ENCODE measurements around the gene CD9. TPM values are rescaled to one million over a fixed set of nuclear protein-coding genes. Genes with fewer than 3 reads are reported as not detected.

CD9 gene
- total RNA-seq, 2 donors from 2014 or later = 249 to 300 TPM

DNA sequence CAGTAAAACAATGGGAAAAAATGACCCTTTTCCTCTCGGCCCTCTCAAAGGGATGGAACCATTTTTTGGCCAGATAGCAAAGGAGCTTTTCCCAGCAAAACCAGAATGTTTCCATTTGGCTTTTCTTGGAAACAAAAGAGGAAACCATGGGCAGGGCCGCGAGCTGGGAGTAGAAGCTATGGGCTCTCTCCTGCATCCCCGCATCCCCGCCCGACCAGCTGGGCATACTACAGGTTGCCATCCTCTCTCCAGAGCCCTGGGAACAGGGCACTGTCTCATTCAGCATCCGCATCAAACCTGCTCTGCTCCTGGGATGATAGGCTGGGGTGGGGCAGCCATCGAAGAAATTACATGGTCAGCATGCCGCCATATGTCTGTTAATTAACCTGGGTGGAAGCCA, 20.9 kb downstream of the CD9 start:
- TF ChIP-seq, protein P1, sequence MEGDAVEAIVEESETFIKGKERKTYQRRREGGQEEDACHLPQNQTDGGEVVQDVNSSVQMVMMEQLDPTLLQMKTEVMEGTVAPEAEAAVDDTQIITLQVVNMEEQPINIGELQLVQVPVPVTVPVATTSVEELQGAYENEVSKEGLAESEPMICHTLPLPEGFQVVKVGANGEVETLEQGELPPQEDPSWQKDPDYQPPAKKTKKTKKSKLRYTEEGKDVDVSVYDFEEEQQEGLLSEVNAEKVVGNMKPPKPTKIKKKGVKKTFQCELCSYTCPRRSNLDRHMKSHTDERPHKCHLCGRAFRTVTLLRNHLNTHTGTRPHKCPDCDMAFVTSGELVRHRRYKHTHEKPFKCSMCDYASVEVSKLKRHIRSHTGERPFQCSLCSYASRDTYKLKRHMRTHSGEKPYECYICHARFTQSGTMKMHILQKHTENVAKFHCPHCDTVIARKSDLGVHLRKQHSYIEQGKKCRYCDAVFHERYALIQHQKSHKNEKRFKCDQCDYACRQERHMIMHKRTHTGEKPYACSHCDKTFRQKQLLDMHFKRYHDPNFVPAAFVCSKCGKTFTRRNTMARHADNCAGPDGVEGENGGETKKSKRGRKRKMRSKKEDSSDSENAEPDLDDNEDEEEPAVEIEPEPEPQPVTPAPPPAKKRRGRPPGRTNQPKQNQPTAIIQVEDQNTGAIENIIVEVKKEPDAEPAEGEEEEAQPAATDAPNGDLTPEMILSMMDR (IDR thresholded peaks at IDR 0.05) = no peak
- Histone ChIP-seq H3K27ac (peak overlapping the region; percentile 29 to 97), H3K36me3 (no peaks in the 10 kb centered on the region), H3K27me3 (replicated peaks; ENCODE audit: insufficient read depth) (no peaks in the 10 kb centered on the region), H3K4me3 (no peak overlapping the region), H3K9me3 (no peaks in the 10 kb centered on the region), H3K4me1 (ENCODE audit: control insufficient read depth in 1 of 2, low read depth in 2 of 2) (peaks cover 69 to 99% of the 10 kb centered on the region in 2 donors)
- ATAC-seq (ENCODE audit: insufficient number of reproducible peaks, low FRiP score, low read depth) (no peak), DNase-seq (ENCODE audit: low spot score) (no peak)

DNA sequence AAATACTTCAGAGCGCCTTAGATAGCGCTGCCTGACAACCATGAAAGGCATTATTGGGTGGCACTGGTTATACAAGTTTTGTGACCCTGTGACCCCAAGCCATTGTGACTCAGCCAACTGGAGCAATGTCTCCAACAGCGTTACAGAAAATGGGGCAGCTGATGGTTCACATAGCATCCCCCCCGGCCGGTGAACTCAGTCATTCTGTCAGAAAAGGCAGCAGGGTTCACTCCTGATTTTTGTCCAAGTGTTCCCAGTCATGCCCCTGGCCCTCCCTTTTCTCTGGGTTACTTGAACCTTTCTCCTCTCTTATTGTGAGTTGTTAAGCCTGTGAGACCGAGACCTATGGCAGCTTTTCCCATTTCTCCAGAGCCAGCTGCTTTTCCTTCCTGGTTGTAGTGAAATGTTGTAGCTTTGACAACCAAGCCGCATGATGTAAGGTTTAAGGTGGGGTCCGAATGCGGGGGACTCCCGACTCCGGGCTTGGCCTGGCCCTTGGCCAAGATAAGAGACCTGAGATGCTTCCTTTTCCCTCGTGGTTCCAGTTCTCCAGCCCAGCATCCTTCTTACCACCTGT, 22.0 kb downstream of the CD9 start:
- H3K36me3 ChIP-seq = no peaks in the 10 kb centered on the region
- peak overlapping the region; percentile 27 to 33 for H3K27ac ChIP-seq
- TF ChIP-seq, protein P1 (IDR thresholded peaks at IDR 0.05) = no peak
- ATAC-seq (ENCODE audit: insufficient number of reproducible peaks, low FRiP score, low read depth) (no peak), DNase-seq (ENCODE audit: low spot score) (no peak)
- H3K4me3 ChIP-seq = no peak overlapping the region
- peaks cover 66 to 98% of the 10 kb centered on the region in 2 donors for H3K4me1 ChIP-seq (ENCODE audit: control insufficient read depth in 1 of 2, low read depth in 2 of 2)
- no peaks in the 10 kb centered on the region for H3K9me3 ChIP-seq
- H3K27me3 ChIP-seq (replicated peaks; ENCODE audit: insufficient read depth) = no peaks in the 10 kb centered on the region

DNA sequence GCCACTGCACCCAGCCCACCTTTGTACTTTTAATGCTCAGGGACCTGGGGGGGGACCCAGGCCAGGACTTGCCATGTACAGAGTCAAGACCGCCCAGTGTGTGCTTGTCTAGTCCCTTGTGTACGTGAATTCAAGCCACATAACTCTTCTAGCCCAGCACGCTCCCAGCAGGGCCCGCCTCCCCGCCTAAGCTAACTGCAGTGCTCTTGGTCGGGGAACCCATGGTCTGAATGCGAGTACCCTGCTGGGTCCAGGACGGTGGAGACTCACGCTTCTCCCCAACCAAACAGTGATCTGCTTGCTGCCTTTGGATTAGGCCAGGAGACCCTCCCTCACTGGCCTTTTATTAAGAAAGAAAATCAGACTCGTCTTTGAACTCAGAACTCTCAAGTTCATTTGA, 23.3 kb downstream of the CD9 start:
- Histone ChIP-seq H3K27ac (peak overlapping the region; percentile 92 to 94), H3K36me3 (peaks cover 6% of the 10 kb centered on the region), H3K9me3 (no peaks in the 10 kb centered on the region), H3K27me3 (replicated peaks; ENCODE audit: insufficient read depth) (no peaks in the 10 kb centered on the region), H3K4me1 (ENCODE audit: control insufficient read depth in 1 of 2, low read depth in 2 of 2) (peaks cover 68 to 98% of the 10 kb centered on the region in 2 donors), H3K4me3 (no peak overlapping the region)
- ATAC-seq (ENCODE audit: insufficient number of reproducible peaks, low FRiP score, low read depth) (no peak), DNase-seq (ENCODE audit: low spot score) (no peak)
- TF ChIP-seq, protein P1 (IDR thresholded peaks at IDR 0.05) = no peak

DNA sequence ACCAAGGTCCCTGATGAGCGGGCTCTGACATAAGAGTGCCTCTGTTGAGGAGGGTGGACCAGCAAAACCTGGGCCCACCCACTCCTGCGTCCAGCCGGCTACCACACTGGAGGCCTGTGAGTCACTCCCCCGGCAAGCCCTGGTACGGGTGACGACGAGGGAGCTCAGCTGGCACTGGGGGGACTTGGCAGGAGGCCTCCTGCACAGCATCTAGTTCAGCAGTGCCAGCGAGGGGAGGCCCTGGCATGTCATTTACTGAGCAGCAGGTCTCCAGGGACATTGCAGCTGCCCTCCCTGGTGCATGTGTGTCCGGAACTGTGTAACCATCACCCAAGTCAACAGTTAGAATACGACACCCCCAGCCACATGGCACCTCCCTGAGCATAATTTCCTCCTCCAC, 24.4 kb downstream of the CD9 start:
- Histone ChIP-seq H3K27me3 (replicated peaks; ENCODE audit: insufficient read depth) (no peaks in the 10 kb centered on the region), H3K9me3 (no peaks in the 10 kb centered on the region), H3K4me1 (ENCODE audit: control insufficient read depth in 1 of 2, low read depth in 2 of 2) (peaks cover 75 to 98% of the 10 kb centered on the region in 2 donors), H3K27ac (peak overlapping the region; percentile 92 to 94), H3K36me3 (peaks cover 6% of the 10 kb centered on the region), H3K4me3 (no peak overlapping the region)
- DNase-seq (ENCODE audit: low spot score) (peak; percentile 68), ATAC-seq (ENCODE audit: insufficient number of reproducible peaks, low FRiP score, low read depth) (peak; percentile 21)
- TF ChIP-seq, protein P1 (IDR thresholded peaks at IDR 0.05) = no peak

DNA sequence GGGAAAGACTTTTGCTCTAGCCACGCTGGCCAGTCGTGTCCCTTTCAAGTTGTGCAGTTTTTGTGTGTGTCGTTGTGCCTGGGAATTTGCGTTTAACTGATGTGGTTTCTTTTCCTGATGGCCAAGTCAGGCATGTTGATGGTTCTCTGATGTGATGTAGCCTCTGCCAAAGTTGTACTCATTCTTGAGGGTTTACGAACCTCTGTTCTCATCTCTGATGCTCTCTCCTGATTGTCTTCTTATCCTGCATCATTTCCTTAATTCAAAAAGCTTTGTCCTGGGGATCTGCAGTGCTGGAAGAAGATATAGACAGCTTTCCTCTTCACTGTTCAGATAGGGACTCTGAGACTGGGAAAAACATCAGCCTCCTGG, 25.4 kb downstream of the CD9 start:
- ATAC-seq (ENCODE audit: insufficient number of reproducible peaks, low FRiP score, low read depth) = no peak
- peak overlapping the region; percentile 92 to 94 for H3K27ac ChIP-seq
- TF ChIP-seq, protein P1 (IDR thresholded peaks at IDR 0.05) = no peak
- H3K4me3 ChIP-seq = peak overlapping the region; percentile 42
- peaks cover 6% of the 10 kb centered on the region for H3K36me3 ChIP-seq
- H3K4me1 ChIP-seq (ENCODE audit: control insufficient read depth in 1 of 2, low read depth in 2 of 2) = peaks cover 72 to 98% of the 10 kb centered on the region in 2 donors
- DNase-seq (ENCODE audit: low spot score) = no peak
- no peaks in the 10 kb centered on the region for H3K9me3 ChIP-seq
- H3K27me3 ChIP-seq (replicated peaks; ENCODE audit: insufficient read depth) = no peaks in the 10 kb centered on the region

Data from thoracic aorta (tissue), 2 donors.